DMS53 treated with DMSO at 0.1 percent for 48 hours (cell line): Measurements from ENCODE around the gene MPRIP.
"Not testable (repeated sequence)": the region's sequence is repeated elsewhere in the genome, so short reads cannot be mapped to it uniquely, and the experiment has no call there.

Experiments
- DNase-seq: peaks from one replicate; lab custom pipeline; 2025; ENCODE audit not compliant: unreplicated experiment; lab: John Stamatoyannopoulos, UW

Gene MPRIP

DNA sequence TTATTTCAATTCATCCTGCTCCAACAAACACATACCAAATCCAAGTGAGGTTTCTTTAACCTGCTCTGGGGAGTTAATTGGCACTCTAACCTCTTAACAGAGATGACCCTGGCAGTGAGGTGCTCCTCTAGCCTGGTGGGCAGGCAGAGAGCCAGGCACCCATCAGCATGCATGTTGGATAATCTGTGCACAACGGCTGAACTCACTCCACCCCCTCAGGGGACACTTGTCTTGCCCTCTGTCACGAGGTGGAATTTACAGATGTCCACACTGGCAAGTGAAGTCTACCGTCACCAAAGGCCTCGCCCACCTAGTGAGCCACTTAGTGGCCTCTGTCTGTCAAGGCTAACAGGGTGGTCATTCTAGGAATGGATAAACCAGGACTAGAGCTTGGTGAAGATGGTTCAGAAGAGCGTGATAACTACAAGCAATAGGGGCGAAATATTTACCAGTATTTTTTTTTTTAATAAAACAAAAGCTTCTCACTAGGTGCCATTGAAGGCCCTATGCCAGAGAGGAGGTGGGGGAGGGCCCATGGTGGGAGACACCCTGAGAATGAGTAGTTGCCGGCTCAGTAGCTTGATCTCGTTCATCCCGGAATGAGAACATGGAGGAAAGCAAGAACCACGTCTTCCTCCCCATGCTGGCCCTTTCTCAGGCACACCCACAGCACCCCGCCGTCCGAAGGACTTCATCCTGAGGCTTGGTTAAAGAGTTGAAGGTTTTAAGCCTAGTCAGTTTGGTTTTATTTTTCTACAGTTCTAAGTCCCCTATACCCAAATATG lies 138.7 kb downstream of the MPRIP start:
- DNase-seq, result no peak

DNA sequence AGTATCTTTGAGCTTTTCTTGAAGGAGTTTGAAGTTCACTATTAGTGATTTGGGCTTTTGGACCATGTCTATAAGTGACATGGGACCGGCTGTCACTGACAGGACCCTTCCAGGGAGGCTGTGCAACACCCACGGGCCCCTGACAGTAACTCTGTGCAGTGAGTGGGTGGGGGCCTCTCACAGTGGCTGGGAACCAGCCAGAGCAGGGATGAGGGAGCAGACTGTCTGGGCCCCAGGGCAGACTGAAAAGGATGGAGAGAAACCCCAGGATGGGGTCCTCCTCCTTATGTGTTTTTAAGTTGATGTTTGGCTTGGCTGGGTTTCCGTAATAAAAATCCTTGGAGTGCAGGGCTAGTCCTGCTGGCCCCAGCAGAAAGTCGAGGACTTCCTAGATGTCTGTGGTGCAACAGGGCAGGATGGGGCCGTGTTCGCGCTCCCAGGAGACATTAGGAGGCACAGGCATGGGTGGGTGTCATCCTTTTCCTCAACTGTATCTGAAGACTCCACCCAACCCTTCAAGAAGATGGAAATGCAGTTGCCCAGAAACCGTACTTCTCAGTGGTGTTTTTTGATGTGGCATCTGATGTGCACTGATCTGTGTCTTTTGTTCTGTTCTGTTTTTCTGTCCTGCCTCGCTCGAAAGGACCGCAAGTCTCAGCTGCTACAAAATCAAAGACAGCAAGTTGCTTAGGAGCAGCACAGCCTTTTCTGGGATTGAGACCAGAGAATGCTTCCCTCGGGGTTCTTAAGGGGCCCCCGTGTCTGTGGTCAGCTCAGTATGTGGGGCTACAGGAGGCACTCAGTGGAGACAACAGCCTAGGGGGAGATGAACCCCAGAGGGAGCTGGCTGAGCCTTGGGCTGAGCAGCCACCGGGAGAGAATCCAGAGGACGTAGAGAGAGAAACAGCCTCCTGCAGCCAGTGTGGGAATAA lies 139.7 kb downstream of the MPRIP start:
- no peak for DNase-seq

DNA sequence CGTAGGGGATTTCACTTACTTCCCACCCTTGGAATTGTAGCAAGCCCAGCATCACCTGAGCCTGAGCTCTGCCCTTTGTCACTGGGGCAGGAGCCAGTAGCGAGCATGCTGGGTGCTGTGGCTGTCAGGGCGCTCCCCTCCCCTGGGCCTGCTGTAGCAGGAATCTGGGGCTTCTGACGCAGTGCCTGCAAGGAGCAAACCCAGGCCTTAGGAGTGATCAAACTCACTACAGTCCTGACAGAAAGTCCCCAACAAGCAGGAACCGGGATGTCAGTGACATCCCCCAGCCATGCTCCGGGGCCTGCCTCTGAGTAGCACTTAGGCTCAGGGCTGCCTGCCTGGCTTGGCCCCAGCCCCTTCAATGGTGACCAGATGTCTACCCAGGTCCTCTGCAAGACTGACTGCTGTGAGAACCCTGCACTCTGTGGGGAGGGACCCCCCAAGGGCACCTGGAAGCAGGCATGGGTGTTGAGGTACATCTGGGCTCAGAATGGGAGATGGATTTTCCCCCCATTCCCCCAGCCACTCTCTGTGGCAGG lies 140.4 kb downstream of the MPRIP start:
- no peak for DNase-seq

DNA sequence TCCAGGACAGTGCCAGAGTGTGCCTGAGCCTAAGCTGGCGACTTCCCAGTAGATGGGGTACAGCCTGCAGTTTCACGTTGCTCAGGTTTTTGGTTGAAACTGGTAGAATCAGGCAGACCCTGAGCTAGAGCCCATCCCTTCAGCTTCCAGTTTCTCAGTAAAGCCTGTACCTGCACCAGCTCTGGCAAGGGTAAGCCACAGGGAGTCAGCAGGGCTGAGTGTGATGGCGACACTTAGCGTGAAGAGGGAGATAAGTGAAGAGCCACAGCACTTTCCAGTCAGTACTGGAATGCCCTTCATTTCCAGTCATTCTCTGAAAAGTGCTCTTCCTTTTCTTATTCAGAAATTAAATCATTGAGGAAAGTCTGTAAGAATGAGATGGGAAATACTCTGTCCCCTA lies 141.5 kb downstream of the MPRIP start:
- no peak for DNase-seq

DNA sequence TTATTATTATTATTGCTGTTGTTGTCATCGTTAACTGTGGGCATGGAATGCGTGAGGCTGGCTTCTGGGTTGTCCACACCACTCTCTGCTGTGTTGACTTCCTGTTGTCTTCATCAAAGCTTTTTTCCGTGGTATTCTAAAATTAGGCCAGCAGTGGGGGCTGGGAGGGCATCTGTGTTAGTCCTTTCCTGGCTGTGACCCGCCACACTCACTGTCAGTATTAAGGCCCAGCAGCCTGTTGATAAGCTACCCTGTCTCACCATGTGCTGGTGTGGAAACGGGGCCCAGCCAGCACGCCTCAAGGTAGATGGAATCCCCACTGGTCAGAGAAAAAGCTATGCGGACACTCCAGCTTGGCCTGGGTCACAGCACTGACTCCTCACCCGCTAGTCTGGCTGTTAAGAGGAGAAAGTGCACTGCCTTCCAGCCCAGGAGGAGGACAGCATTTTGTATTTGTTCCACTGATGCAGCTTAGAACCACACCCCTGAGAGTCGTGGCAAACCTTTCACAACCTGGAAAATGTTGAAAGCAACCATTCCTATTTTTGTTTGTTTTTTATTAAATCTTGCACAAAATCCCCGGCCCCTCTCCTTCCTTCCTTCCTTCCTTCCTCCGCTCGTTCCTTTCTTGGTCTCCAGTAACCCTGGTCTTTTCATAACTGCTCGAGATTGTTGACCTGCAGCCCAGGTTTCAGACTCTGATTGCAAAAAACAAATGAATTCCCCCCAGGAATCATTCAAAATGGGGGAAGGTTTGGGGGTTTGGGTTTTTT lies 142.9 kb downstream of the MPRIP start:
- DNase-seq, result not testable (repeated sequence)

DNA sequence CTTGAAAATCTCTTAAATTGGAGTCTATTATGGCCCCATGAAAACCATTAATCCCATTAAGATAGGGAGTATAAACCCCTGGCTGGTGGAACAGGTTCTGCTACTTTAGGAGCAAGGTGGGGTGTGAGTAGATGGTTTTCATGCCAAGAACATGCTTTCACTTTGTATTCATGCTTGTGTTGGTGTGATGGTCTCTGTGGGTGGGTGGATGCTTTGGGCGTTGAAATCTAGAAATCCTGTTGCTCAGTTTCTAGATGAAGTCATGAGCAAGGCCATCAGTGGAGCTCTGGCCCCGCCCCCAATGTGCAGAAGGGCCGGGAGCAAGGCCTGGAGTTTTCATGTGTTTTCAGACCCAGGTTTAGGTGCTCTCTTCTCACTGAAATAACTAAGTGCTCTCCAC lies 143.8 kb downstream of the MPRIP start:
- peak; percentile 1 for DNase-seq

DNA sequence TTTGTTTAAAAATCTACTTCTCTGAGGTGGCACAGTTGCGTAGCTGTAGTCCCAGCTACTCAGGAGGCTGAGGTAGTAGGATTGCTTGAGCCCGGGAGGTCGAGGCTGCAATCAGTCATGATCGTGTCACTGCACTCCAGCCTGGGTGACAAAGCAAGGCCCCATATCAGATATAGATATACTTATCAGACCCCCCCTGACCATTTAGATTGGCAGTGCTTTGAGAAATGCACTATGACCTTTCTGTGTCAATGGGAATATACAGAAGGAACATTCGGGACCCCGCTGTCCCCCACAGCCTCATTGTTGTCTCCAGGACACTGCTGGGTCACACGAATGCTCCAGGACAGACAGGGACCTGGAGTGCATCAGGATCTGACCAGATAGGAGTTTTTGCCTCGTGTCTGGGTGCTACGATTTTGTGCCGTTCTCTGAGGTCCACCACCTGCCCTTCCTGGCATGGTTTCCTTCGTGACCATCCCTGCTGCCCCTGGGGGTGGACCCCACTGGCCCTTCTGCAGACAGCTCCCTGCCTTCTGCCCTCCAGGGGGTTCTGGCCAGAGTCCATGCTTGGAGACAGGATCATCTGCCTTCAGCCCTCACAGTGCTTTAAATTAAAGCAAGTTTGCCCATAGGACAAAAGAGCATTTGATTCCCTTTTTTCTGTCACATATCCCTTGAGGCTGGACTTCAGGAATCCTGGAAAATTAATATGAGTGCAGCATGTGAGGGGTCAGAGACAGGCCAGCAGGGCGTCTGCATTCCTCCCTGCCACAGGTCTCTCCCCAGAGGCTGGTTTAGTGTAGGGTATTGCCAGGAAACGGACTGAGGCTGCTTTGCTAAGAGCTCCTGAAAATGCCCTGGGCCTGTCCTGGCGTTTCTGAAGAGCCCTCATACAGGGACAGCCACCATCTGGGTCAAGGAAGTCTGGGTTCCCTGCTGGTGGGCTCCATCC lies 144.6 kb downstream of the MPRIP start:
- DNase-seq, result no peak

DNA sequence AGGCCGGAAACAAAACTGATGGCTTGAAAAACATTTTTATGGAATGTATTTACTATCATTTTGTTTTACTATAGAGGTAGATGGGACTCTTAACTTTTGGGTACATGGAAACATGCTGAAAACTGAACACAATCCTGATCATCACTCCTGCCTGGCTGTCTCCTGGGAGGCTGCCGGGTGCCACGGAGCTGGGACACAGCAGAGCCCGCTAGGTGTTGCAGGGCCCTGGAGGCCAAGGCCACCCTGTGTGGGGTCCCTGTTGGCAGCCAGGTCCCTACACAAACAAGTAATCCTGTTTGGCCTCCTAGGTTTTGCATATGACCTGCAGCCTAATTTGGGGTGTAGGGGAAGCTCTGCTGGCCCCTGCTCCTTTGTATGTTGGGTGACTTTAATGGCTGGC lies 146.3 kb downstream of the MPRIP start:
- no peak for DNase-seq

DNA sequence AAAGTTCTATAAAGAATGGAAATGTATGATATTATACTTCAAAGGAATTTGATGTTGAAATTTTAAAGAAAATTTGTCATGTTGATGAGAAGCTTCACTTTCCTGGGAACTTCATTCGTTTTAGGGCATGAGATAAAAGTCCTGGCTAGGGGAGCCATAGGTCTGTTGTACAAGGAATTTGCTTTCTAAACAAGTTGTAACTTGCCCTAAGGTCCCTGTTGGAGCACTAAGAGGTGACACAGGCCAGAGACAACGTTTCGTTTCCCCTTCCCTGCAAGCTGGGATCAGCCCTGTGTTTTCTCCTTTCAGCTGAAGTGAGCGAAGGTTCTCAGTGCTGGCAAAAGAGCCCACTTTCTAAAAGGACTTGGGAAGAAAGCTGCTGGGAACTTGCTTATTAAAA lies 147.3 kb downstream of the MPRIP start:
- DNase-seq, result no peak

DNA sequence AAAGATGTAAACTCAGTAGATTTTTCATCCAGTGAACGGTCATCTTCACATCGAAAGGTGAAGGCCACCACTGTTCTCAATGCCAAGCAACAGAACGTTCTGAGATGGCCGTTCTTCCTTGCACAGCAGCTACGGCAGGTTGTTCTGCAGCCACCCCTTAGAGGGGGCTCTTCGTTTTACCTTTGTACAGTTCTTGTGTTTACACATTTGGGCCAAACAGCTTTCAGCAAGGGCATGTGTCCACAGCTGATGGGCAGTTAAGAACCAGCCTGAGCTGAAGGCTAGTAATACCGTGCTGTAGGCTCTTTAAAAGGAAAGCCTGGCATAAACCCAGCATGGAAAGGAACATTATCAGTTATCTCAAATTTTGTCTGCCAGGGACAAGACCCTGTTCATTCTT lies 147.9 kb downstream of the MPRIP start:
- no peak for DNase-seq

DNA sequence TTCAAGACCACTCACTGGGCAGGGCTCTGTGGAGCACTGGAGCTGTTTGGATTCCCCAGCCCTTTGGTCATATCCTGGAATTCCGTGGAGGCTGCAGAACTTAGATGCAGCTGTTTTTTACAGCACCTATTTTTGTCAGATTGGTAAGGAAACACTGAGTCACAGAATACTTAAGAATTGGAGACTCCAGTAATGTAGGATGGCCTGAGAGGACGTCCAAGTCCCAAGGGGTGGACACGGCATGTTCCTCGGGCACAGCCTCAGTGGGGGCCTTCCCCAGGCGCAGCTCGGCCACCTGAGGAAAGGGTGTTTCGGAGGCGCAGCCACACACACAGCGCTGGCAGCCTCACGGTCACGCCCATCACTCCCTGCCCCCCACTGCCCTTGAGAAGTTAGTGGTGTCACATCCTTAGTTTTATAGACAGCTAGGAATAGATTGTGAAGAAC lies 149.1 kb downstream of the MPRIP start:
- DNase-seq, result no peak

DNA sequence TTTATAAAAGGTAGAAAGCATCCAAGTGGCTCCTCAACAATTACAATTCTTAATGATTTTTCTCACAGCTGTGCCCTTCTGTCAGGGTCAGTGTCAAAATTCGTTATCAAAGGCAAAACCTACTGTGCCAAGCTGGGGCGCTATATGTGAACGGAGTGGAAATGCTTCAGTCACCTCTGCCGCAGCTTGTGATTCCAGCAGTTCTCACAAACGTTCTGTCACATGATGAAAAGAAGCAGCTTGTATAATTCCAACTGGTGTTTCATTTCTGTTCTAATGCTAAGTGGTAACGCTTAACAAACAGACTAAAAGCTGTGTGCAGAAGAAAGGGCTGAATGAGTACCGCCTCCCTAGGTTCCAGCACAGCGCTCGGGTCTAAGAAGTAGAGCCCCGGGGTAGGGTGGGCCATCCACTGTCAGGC lies 149.7 kb downstream of the MPRIP start:
- DNase-seq, result no peak

DNA sequence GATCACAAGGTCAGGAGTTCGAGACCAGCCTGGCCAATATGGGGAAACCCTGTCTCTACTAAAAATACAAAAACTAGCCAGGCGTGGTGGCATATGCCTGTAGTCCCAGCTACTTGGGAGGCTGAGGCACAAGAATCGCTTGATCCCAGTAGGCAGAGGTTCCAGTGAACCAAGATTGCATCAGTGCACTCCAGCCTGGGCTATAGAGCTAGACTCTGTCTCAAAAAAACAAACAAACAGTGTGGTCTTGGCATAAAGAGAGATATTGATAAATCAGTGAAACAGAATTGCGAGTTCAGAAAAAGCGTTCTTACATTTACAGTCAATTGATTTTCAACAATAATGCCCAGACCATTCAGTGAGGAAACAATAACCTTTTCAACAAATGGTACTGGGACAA lies 153.2 kb downstream of the MPRIP start:
- DNase-seq, result not testable (repeated sequence)

DNA sequence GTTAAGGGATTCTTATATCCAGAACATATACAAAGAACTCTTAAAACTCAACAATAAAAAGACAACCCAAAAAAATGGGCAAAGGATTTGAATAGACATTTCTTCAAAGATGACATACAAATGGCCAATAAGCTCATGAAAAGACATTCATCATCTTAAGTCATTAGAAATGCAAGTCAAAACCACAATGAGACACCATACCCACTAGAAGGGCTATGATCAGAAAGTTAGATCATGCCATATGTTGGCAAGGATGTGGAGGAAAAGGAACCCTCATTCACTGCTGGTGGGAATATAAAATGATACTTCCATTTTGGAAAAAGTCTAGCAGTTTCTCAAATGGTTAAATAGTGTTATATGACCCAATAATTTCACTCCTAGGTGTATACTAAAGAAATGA lies 154.5 kb downstream of the MPRIP start:
- no peak for DNase-seq

DNA sequence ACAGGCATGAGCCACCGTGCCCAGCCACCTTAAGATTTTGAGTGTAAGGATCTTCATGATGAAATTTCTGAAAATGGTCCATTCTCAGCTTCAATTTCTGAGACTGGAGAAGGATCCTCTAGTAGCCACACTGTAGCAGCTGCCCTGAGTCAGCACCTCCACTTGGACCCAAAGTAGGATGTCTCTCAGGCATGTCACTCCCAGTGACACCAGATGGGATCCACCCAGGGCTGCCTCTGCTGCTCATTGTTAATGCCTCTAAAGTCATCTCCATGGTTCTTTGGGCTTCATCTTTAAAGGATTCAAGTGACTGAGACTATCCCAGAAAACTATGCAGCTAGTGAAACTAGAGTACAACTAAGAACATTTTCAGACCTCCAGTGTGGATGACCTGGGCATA lies 156.0 kb downstream of the MPRIP start:
- DNase-seq, result no peak

DNA sequence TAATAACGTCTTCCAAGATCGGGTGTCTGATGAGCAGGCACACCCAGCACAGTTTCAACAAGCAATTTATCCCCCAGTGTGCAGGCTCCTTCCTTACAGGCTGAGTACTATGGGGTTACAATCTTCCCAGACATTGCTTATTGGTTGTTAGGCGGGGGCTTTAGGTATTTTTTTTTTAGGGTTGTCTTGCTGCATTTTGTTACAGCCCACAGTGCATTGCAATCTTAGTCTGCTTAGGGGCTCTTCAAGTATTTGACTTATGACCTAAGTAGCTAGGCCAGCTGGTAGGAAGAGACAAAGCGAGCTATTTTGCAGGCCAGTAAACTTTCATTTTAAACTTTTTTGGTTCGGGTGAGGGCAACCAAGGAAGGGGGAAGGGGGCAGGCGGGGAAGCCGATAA lies 158.1 kb downstream of the MPRIP start:
- no peak for DNase-seq

DNA sequence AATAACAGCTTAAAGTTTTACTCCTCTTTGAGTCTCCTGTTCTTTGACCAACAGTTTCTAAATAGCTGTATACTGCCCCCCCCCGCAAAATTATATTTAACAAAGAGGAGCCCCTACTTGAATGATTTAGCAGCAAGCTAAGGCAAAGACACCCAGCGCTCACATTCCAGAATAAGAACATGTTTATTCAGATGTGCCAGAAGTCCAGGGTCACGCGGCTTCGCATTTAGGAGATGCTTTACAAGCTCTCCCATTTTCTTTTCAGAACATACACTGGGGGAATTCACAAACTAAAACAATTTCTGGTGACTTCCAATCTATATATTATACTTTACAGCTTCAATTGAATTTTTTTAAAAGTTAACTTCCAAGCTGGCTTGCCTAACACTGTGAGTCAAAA lies 158.6 kb downstream of the MPRIP start:
- no peak for DNase-seq

DNA sequence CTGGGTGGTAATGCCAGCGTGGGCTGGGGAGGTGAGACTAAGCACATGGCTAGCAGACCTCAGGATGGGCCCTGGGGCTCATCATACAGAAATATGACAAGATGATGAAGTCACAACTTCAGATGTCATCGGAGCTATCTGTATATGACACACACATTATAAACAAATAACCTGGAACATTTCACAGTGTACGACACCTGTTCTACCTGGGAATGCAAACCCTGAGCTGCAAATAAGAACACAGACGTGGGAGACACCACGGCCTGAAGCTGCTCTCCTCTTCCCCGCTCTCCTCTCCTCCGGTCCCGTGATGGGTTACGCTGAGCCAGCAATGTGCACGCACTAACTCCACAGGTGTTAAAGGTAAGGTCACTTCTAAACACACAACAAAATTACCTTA lies 159.0 kb downstream of the MPRIP start:
- no peak for DNase-seq

DNA sequence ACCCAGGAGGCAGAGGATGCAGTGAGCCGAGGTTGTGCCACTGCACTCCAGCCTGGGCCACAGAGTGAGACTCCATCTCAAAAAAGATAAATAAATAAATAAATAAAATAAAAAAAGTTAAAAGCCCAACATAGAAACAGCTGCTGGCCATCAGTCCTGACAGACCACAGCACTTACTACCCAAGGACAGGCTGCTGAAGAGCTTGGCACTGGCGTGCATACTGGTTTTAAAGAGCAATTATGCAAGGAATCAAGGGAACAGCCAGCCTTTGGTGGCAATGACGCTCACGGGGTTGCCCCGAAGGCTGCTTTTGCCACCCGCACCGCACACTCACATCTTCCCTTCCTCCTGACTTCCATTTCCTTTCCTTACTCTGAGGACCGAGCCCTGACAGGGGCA lies 159.7 kb downstream of the MPRIP start:
- no peak for DNase-seq

DNA sequence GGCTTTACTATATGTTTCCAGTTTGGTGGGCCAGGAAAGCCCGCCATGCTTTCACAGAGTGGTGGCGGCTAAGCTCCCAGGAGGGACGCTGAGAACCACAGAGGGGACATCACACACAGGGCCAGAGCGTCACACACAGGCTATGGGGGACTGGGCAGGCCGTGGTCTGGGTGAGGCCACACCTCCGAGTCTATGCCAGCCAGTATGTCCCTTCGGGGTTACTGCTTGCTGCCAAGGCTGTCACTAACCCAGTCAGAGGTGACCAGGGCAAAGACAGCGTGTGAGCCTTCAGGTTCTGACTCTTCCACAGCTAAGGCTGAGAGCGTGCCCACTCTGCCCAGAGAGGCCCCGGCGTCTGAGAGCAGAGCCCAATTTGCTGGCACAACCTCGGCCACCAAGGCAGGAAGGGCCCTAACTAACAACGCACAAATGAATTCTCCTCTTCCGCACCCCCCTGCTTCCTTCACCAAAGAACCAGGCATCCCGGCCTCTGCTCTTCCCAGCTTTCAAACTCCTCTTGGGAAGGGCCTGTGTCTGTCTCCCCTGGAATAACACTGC lies 161.0 kb downstream of the MPRIP start:
- no peak for DNase-seq
